ENCODE results near the gene SLC9C2.

Gene SLC9C2

GRCh38 chr1:173451981-173452380, 150.9 kb downstream of the SLC9C2 start:
- TF ChIP-seq, protein P1, sequence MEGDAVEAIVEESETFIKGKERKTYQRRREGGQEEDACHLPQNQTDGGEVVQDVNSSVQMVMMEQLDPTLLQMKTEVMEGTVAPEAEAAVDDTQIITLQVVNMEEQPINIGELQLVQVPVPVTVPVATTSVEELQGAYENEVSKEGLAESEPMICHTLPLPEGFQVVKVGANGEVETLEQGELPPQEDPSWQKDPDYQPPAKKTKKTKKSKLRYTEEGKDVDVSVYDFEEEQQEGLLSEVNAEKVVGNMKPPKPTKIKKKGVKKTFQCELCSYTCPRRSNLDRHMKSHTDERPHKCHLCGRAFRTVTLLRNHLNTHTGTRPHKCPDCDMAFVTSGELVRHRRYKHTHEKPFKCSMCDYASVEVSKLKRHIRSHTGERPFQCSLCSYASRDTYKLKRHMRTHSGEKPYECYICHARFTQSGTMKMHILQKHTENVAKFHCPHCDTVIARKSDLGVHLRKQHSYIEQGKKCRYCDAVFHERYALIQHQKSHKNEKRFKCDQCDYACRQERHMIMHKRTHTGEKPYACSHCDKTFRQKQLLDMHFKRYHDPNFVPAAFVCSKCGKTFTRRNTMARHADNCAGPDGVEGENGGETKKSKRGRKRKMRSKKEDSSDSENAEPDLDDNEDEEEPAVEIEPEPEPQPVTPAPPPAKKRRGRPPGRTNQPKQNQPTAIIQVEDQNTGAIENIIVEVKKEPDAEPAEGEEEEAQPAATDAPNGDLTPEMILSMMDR (IDR thresholded peaks at IDR 0.05), result no peak
- no peaks in the 10 kb centered on the region for H3K4me1 Mint-ChIP-seq
- no peak overlapping the region for H3K4me3 Mint-ChIP-seq
- H3K9me3 Mint-ChIP-seq, result peaks cover 14% of the 10 kb centered on the region
- H3K27ac Mint-ChIP-seq, result no peak overlapping the region
- peaks cover 31% of the 10 kb centered on the region for H3K36me3 Mint-ChIP-seq (ENCODE audit: low read depth)
- DNase-seq, result no peak
- H3K27me3 Mint-ChIP-seq (ENCODE audit: low read depth, poor library complexity), result no peaks in the 10 kb centered on the region

Measured in nephron progenitor cell (in vitro differentiated cells).